Stimulated activated CD4-positive, alpha-beta T cell treated with anti-CD3 and anti-CD28 coated beads, Interleukin-1b, Interleukin-23, amount 100 ng/mL, for 1 hour (primary cell): ENCODE measurements around the gene MTO1.
"Not testable (repeated sequence)": the region's sequence is repeated elsewhere in the genome, so short reads cannot be mapped to it uniquely, and the experiment has no call there.

Experiments used
- DNase-seq, 2 donors: peaks; one replicate each; pipeline ENCODE4 v3.0.0-alpha.2; 2020; ENCODE audit warnings: low read depth in 2 of 2

MTO1 gene

GRCh38 chr6:73503027-73503772 is 41.7 kb downstream of the MTO1 start:
- no peak for DNase-seq

- DNase-seq, result no peak
These were observed 42.6 kb downstream of the MTO1 start for GRCh38 chr6:73504160-73504559.

- no peak for DNase-seq
These were observed 43.6 kb downstream of the MTO1 start for GRCh38 chr6:73505142-73505541.

- DNase-seq, result not testable (repeated sequence)
These were observed 44.2 kb downstream of the MTO1 start for GRCh38 chr6:73505705-73506104.

DNA sequence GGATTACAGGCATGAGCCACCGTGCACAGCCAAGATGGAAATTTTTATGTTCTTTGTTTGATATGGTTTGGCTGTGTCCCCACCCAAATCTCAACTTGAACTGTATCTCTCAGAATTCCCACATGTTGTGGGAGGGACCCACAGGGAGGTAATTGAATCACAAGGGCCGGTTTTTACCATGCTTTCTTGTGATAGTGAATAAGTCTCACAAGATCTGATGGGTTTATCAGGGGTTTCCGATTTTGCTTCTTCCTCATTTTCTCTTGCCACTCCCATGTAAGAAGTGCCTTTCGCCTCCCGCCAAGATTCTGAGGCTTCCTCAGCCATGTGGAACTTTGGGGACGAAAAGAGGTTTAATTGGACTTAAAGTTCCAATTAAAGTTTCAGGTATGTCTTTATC is 44.7 kb downstream of the MTO1 start:
- DNase-seq, result no peak

DNA sequence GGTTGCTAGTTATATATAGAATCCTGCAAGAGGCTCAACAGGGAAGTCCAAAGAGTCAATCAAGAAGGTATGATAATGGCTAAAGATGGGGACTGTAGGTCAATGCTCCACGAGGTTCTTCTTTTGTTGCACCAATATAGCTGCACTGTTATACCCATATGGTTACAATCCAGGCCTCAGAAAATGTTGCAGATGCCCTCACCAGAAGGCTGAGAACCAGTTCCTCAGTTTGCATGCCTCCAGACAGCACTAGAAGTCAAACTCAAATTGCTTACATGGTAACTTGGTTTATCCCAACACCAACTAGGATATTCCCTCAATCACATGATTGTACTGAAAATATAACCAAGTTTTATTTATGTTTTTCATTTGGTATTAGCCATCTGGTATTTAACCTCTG is 47.2 kb downstream of the MTO1 start:
- no peak for DNase-seq

DNA sequence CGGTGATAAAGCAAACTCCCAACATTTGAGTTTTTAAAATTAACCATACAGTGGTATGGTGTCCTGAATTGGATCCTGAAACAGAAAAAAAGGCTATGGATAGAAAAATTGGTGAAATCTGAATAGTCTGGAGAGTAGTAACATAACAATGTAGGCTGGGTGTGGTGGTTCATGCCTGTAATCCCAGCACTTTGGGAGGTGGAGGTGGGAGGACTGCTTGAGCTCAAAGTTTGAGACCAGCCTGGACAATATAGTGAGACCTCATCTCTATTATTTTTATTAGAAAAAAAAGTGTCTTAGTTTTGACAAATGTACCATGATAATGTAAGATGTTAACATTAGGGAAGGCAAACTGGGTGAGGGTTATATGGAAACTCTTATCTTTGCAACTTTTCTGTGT is 48.3 kb downstream of the MTO1 start:
- DNase-seq, result no peak

DNA sequence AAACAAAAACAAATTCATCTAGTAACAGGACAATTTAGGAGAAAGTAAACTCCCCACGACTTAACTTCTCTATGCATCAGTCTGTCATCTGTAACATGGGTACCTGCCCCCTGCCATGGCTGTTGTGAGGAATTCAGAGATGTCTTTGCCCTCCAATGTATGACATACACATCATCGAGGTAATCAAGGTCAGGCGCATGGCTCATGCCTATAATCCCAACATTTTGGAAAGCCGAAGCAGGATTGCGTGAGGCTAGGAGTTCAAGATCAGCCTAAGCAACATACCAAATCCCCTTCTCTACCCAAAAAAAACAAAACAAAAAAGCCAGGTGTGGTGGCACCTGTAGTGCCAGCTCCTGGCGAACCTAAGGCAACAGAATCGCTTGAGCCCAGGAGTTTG is 50.3 kb downstream of the MTO1 start:
- DNase-seq, result no peak

DNA sequence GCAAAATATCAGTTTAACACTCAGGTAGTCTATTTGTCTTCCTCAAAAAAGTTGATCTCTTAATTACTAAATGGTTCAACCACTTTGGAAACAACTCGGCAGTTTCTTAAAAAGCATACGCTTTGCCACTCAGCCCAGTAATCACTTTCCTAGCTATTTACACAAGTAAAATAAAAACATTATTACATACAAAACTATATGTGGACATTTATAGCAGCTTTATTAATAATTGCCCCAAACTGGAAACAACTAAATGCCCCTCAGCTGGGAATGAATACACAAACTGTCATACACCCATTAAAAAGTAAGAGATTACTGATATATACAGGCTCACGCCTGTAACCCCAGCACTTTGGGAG is 51.9 kb downstream of the MTO1 start:
- DNase-seq, result no peak

DNA sequence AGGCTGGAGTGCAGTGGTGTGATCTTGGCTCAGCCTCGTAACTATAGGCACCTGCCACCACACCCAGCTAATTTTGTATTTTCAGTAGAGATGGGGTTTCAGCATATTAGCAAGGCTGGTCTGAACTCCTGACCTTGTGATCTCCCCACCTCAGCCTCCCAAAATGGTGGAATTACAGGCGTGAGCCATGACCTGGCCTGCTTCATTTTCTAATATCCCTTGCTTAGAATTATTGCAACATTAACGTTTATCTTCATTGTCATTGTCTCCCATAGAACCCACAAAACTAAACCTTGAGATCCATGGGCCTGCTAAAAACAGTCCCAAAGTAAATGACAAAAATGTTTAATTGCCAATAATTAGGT is 53.2 kb downstream of the MTO1 start:
- DNase-seq, result no peak

DNA sequence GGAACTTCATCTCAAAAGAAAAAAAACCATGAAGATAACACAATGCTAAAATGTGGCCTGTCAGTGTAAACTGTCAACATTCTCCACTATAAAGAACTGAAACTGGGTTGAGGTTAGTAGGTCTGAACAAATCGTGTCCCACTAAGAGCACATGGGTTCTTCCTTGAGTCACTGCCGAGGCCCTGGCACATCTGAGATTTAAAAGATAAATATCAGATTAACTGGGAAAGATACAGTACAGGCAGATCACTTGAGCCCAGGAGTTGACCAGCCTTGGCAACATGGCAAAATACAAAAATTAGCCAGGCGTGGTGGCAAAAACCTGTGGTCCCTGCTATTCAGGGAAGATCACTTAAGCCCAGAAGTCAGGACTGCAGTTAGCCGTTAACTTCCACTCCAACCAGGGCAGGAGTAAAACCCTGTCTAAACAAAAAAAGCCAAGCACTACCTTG is 53.7 kb downstream of the MTO1 start:
- DNase-seq, result no peak

DNA sequence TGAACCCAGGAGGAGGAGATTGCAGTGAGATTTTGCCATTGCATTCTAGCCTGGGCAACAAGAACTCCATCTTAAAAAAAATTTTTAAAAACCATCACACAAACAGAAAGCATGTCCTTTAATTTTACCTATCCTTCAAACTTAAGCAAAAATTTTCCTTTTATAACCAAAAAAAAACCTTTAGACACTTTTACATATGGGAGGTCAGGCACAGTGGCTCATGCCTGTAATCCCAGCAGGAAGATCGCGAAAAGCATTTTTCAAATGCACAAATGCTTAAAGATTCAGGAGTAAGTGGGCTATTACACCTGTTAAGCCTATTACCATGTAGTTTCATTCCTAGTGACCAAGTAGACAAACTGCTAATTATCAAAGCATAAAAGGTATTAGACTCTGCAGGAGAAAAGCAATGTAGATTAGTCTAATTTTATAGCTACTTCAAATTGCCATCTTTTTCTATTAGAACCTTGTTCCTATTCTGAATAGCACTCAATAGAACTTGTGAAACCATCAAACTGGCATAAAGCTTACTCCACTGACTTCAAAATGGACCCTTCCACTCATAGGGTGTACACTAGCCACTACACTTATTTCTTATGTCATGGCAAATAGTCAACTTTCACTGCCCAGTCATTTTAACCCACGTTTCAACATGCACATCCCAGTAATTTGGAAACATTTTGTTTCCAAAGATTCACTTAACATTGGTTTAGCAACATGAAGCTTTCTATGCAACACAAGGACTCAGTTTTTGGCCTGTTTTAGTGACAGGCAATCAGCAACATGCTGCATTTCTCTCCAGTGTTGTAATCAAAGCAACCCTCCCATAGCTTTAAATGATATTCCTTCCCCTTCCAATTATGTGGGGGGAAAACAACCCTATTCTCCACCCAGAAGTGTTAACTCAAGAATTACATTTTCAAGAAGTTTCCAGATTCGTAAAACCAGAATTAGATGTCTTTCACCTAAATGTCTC is 55.3 kb downstream of the MTO1 start:
- DNase-seq, result no peak

DNA sequence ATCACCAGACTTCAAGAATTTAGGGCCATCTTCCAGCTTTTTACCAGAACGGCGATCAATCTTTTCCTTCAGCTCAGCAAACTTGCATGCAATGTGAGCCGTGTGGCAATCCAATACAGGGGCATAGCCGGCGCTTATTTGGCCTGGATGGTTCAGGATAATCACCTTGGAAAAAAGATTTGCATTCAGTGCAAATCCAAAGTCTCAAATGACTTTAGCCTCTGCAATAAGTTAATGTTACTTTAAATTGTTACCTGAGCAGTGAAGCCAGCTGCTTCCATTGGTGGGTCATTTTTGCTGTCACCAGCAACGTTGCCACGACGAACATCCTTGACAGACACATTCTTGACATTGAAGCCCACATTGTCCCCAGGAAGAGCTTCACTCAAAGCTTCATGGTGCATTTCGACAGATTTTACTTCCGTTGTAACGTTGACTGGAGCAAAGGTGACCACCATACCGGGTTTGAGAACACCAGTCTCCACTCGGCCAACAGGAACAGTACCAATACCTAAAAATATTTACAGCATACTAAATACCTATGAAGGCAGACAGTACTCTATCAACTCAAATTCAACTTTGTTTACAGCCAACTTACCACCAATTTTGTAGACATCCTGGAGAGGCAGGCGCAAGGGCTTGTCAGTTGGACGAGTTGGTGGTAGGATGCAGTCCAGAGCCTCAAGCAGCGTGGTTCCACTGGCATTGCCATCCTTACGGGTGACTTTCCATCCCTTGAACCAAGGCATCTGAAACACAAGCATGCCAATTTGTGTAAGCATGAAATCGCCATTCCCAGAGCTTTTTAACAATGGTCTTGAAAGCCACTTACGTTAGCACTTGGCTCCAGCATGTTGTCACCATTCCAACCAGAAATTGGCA is 56.8 kb downstream of the MTO1 start:
- not testable (repeated sequence) for DNase-seq

DNA sequence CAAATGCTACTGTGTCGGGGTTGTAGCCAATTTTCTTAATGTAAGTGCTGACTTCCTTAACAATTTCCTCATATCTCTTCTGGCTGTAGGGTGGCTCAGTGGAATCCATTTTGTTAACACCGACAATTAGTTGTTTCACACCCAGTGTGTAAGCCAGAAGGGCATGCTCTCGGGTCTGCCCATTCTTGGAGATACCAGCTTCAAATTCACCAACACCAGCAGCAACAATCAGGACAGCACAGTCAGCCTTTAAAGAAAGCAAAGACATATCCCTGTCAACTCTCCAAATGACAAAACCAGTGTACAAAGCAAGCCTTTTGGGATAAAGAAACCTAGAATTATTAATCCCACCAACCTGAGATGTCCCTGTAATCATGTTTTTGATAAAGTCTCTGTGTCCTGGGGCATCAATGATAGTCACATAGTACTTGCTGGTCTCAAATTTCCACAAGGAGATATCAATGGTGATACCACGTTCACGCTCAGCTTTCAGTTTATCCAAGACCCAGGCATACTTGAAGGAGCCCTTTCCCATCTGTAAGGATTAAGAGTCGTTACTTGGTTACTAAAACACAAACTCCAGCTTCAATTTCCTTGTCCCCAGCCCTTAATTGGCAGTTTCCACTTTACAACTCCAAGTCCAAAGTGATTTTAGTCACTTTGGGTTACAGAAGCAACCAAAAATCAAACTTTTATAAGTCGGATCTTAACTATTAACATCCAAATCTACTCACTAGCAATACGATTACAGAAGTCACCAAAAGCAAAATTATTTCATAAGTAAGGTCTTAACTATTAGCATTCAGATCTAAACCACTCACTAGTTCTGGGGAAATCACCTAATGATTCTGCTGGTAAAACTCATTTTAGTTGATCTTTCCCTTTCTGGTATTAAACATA is 57.7 kb downstream of the MTO1 start:
- not testable (repeated sequence) for DNase-seq

- peak; percentile 55 to 71 for DNase-seq
These were observed 58.6 kb downstream of the MTO1 start for GRCh38 chr6:73519926-73520687.

GRCh38 chr6:73520688-73521350 is 59.3 kb downstream of the MTO1 start, which contains the start of gene EEF1A1:
TSS of gene EEF1A1 (minus strand) at chr6:73521032. CDS start at chr6:73520026, 1,006 bp downstream.
- peak; percentile 99 for DNase-seq

- peak in 1 of 2 donors; percentile 58 for DNase-seq
These were observed 59.9 kb downstream of the MTO1 start for GRCh38 chr6:73521351-73521985.

GRCh38 chr6:73523434-73524123 is 62.0 kb downstream of the MTO1 start:
- peak; percentile 47 to 63 for DNase-seq
